ENCODE measurements around the gene JPT1. TPM values are rescaled to one million over a fixed set of nuclear protein-coding genes. Genes with fewer than 3 reads are reported as not detected.
"Not testable (repeated sequence)": the region's sequence is repeated elsewhere in the genome, so short reads cannot be mapped to it uniquely, and the experiment has no call there.

Gene JPT1
- total RNA-seq, 1 donor from 2014 or later = 334 TPM

DNA sequence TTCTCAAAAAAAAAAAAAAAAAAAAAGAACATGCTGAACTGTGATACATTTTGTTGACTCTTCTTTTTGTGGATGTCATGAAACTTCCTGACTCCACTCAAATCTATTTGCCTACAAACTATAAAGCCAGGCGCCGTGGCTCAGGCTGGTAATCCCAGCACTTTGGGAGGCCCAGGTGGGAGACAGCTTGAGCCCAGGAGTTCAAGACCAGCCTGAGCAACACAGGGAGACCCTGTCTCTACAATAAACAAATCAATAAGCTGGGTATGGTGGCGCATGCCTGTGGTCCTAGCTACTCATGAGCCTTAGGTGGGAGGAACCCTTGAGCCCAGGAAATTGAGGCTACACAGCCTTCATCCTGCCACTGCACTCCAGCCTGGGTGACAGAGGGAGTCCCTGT, 21.3 kb downstream of the JPT1 start:
- H3K9me3 Mint-ChIP-seq = no peaks in the 10 kb centered on the region
- TF ChIP-seq CTCF (conservative IDR thresholded peaks at IDR 0.05) = no peak
- peak overlapping the region; percentile 94 for H3K4me3 Mint-ChIP-seq
- peaks cover 7% of the 10 kb centered on the region for H3K36me3 Mint-ChIP-seq (ENCODE audit: low read depth)
- H3K4me1 Mint-ChIP-seq = peaks cover 14% of the 10 kb centered on the region
- H3K27ac Mint-ChIP-seq (ENCODE audit: unreplicated experiment) = peak overlapping the region; percentile 43
- DNase-seq (ENCODE audit: low read depth, low spot score) = no peak
- H3K27me3 Mint-ChIP-seq (ENCODE audit: low read depth) = peaks cover 2% of the 10 kb centered on the region

DNA sequence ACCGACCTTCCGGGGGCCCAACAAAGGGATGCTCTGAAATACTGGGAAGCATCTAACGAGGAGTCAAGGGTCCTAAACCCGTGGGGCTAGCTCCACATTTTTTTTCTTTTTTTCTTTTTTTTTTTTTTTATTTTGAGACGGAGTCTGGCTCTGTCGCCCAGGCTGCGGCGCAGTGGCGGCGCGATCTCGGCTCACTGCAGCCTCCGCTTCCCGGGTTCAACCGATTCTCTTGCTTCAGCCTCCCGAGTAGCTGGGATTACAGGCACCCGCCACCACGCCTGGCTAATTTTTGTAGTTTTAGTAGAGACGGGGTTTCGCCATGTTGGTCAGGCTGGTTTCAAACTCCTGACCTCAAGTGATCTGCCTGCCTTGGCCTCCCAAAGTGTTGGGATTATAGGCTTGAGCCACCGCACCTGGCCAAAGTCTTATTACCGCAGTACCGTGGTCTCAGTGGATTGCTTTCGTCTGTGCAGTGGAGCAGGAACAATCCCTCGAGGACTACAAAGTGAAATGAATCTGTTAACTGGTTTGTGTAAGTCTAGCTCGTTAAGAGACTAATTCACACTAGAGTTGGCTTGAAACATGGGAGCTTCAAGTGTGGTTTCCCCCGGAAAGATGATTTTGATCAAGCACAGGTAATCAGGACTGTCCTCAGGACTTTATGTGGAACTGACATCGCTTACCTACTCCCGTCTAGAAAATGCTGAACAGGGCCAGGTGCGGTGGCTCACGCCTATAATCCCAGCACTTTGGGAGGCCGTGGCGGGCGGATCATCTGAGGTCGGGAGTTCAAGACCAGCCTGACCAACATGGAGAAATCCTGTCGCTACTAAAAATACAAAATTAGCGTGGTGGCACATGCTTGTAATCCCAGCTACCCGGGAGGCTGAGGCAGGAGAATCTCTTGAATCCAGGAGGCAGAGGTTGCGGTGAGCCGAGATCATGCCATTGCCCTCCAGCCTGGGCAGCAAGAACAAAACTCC, 22.0 kb downstream of the JPT1 start:
- peaks cover 14% of the 10 kb centered on the region for H3K4me1 Mint-ChIP-seq
- not testable (repeated sequence) for H3K36me3 Mint-ChIP-seq (ENCODE audit: low read depth); H3K27me3 Mint-ChIP-seq (ENCODE audit: low read depth); DNase-seq (ENCODE audit: low read depth, low spot score); H3K9me3 Mint-ChIP-seq
- peak overlapping the region; percentile 94 for H3K4me3 Mint-ChIP-seq
- peak overlapping the region; percentile 95 for H3K27ac Mint-ChIP-seq (ENCODE audit: unreplicated experiment)

- Mint-ChIP-seq H3K4me3 (peak within 1 kb of the TSS; percentile 95), H3K9me3 (no peaks in the 10 kb centered on the region), H3K27ac (ENCODE audit: unreplicated experiment) (peak within 1 kb of the TSS; percentile 95), H3K36me3 (ENCODE audit: low read depth) (peaks cover 7% of the 10 kb centered on the region), H3K27me3 (ENCODE audit: low read depth) (peaks cover 2% of the 10 kb centered on the region), H3K4me1 (peaks cover 14% of the 10 kb centered on the region)
- DNase-seq (ENCODE audit: low read depth, low spot score) = peak; percentile 75
- peak; percentile 74 for TF ChIP-seq CTCF (conservative IDR thresholded peaks at IDR 0.05)
Measured at GRCh38 chr17:75131278-75132017, 22.9 kb downstream of the JPT1 start, which contains the start of gene NT5C. NT5C (minus strand) TSS chr17:75131742; CDS start chr17:75131707, 35 bp downstream.

DNA sequence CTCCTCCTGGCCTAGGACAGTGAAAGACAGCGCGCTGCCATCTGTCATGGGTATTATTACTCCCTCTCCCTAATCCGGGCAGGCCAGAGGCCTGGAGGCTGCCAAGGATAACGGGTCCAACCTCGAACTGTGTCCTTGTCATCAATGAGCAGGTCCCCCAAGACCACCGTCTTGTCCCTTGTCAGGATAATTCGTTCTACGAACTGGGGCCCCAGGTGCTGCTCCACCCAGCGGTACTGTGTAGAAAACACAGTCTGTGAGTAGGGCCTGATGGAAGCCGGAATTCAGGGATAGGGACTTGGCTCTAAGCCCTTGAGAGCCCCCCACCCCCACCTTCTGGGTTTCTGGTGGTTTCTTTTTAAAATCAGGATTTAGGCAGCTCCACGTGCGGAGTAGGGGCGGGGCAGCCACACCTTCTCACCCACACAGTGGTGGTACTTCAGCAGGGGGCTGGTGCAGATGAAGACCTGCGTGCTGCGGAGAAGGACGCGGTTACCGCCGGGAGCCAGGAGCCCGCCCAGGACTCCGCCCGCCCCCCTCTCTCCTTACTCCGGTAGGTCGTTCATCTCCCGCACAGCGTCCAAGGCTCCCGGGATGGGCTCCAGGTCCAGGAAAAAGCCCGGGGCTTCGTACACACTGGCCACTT, 23.6 kb downstream of the JPT1 start:
- no peaks in the 10 kb centered on the region for H3K9me3 Mint-ChIP-seq
- peak; percentile 54 for TF ChIP-seq CTCF (conservative IDR thresholded peaks at IDR 0.05)
- peaks cover 21% of the 10 kb centered on the region for H3K4me1 Mint-ChIP-seq
- DNase-seq (ENCODE audit: low read depth, low spot score) = peak; percentile 47
- H3K27ac Mint-ChIP-seq (ENCODE audit: unreplicated experiment) = peak overlapping the region; percentile 85
- peaks cover 2% of the 10 kb centered on the region for H3K27me3 Mint-ChIP-seq (ENCODE audit: low read depth)
- H3K4me3 Mint-ChIP-seq = peak overlapping the region; percentile 95
- H3K36me3 Mint-ChIP-seq (ENCODE audit: low read depth) = peaks cover 6% of the 10 kb centered on the region

DNA sequence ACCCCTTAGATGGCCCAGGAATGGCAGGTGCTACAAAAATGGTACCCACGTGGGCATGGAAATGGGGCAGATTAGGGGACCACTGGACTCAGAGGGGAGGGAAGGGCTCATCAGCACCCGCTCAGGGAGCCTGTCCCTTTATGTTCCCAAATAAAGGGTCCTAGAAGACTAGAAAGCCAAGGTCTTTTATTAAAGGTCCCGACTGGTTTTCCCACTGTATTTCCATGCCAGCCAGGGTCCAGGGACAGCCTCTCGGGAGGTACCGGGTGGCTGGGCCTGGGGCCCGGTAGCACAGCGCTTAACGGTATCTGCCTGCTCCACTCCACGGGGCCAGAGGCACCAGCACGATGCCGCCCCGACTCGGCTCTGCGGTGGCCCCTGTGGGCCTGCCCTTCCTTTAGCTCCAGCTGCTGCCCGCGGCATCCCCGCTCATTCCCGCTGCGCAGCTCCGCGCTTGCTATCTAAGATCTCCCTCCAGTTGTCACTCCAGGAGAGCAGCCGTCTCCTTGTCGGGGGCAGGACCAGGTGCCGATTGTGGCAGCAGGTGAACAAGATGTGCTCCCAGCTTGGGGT, 24.2 kb downstream of the JPT1 start:
- no peak for DNase-seq (ENCODE audit: low read depth, low spot score)
- no peaks in the 10 kb centered on the region for H3K9me3 Mint-ChIP-seq
- H3K27ac Mint-ChIP-seq (ENCODE audit: unreplicated experiment) = peak overlapping the region; percentile 85
- H3K4me1 Mint-ChIP-seq = peaks cover 23% of the 10 kb centered on the region
- peak overlapping the region; percentile 95 for H3K4me3 Mint-ChIP-seq
- TF ChIP-seq CTCF (conservative IDR thresholded peaks at IDR 0.05) = no peak
- peaks cover 3% of the 10 kb centered on the region for H3K36me3 Mint-ChIP-seq (ENCODE audit: low read depth)
- H3K27me3 Mint-ChIP-seq (ENCODE audit: low read depth) = peaks cover 2% of the 10 kb centered on the region

Data from neural crest cell (in vitro differentiated cells).